Activated T-cell treated with anti-CD3 and anti-CD28 coated beads, Interleukin-2, amount 50 U/mL, for 24 hours (primary cell): ENCODE data around the gene CNST.
"Not testable (repeated sequence)": the region's sequence is repeated elsewhere in the genome, so short reads cannot be mapped to it uniquely, and the experiment has no call there.

Source experiments
- DNase-seq: peaks from one replicate; pipeline ENCODE4 v3.0.0-alpha.2; 2020
- H3K27ac Mint-ChIP-seq: 2 replicates; pipeline ENCODE4 v1.8.0; 2020; ENCODE audit warnings: mild to moderate bottlenecking, mixed read lengths
- H3K27me3 Mint-ChIP-seq: 2 replicates; pipeline ENCODE4 v1.8.0; 2020; ENCODE audit warnings: mixed read lengths
- H3K36me3 Mint-ChIP-seq: 2 replicates; pipeline ENCODE4 v1.8.0; 2020; ENCODE audit warnings: low read depth, mixed read lengths
- H3K4me1 Mint-ChIP-seq: 2 replicates; pipeline ENCODE4 v1.8.0; 2020; ENCODE audit warnings: low read depth, mixed read lengths
- H3K4me3 Mint-ChIP-seq: 2 replicates; pipeline ENCODE4 v1.8.0; 2020; ENCODE audit warnings: mild to moderate bottlenecking, moderate library complexity, mixed read lengths
- H3K9me3 Mint-ChIP-seq: 2 replicates; pipeline ENCODE4 v1.8.0; 2020; ENCODE audit warnings: mixed read lengths

Gene CNST

GRCh38 chr1:246608616-246609376, 42.5 kb downstream of the CNST start:
- peak; percentile 47 for DNase-seq
- peaks cover 37% of the 10 kb centered on the region for H3K36me3 Mint-ChIP-seq
- no peak overlapping the region for H3K4me3 Mint-ChIP-seq
- no peaks in the 10 kb centered on the region for H3K9me3 Mint-ChIP-seq
- H3K27ac Mint-ChIP-seq, result peak overlapping the region; percentile 78
- H3K27me3 Mint-ChIP-seq, result no peaks in the 10 kb centered on the region
- peaks cover 61% of the 10 kb centered on the region for H3K4me1 Mint-ChIP-seq

- no peaks in the 10 kb centered on the region for H3K27me3 Mint-ChIP-seq
- peaks cover 43% of the 10 kb centered on the region for H3K36me3 Mint-ChIP-seq
- no peaks in the 10 kb centered on the region for H3K9me3 Mint-ChIP-seq
- no peak overlapping the region for H3K4me3 Mint-ChIP-seq
- peaks cover 62% of the 10 kb centered on the region for H3K4me1 Mint-ChIP-seq
- no peak for DNase-seq
- H3K27ac Mint-ChIP-seq, result peak overlapping the region; percentile 78
Observed at GRCh38 chr1:246609632-246610031, 43.4 kb downstream of the CNST start.

GRCh38 chr1:246613096-246613758, 47.0 kb downstream of the CNST start:
- Mint-ChIP-seq H3K9me3 (no peaks in the 10 kb centered on the region), H3K27ac (peak overlapping the region; percentile 7), H3K4me1 (peaks cover 57% of the 10 kb centered on the region), H3K27me3 (no peaks in the 10 kb centered on the region), H3K4me3 (no peak overlapping the region), H3K36me3 (peaks cover 47% of the 10 kb centered on the region)
- DNase-seq, result no peak

GRCh38 chr1:246617156-246617555, 50.9 kb downstream of the CNST start:
- no peaks in the 10 kb centered on the region for H3K27me3 Mint-ChIP-seq
- peaks cover 51% of the 10 kb centered on the region for H3K36me3 Mint-ChIP-seq
- no peak overlapping the region for H3K4me3 Mint-ChIP-seq
- H3K9me3 Mint-ChIP-seq, result no peaks in the 10 kb centered on the region
- peaks cover 19% of the 10 kb centered on the region for H3K4me1 Mint-ChIP-seq
- H3K27ac Mint-ChIP-seq, result peak overlapping the region; percentile 22
- DNase-seq, result no peak

GRCh38 chr1:246617768-246618167, 51.5 kb downstream of the CNST start:
- Mint-ChIP-seq H3K27ac (no peak overlapping the region), H3K36me3 (peaks cover 55% of the 10 kb centered on the region)

GRCh38 chr1:246618240-246618808, 52.1 kb downstream of the CNST start:
- Mint-ChIP-seq H3K4me1 (peaks cover 11% of the 10 kb centered on the region), H3K9me3 (no peaks in the 10 kb centered on the region), H3K36me3 (peaks cover 55% of the 10 kb centered on the region), H3K27me3 (no peaks in the 10 kb centered on the region), H3K27ac (no peak overlapping the region), H3K4me3 (no peak overlapping the region)
- DNase-seq, result no peak

More at GRCh38 chr1:246617768-246618167, 51.5 kb downstream of the CNST start:
- DNase-seq, result no peak
- Mint-ChIP-seq H3K4me3 (no peak overlapping the region), H3K9me3 (no peaks in the 10 kb centered on the region), H3K4me1 (peaks cover 17% of the 10 kb centered on the region), H3K27me3 (no peaks in the 10 kb centered on the region)

- no peak for DNase-seq
Observed at GRCh38 chr1:246622035-246622652, 55.9 kb downstream of the CNST start.

GRCh38 chr1:246624091-246624490, 57.8 kb downstream of the CNST start:
- Mint-ChIP-seq H3K27me3 (no peaks in the 10 kb centered on the region), H3K36me3 (peaks cover 73% of the 10 kb centered on the region), H3K9me3 (no peaks in the 10 kb centered on the region), H3K4me3 (no peak overlapping the region), H3K27ac (no peak overlapping the region), H3K4me1 (peaks cover 4% of the 10 kb centered on the region)
- DNase-seq, result no peak

More at GRCh38 chr1:246622035-246622652, 55.9 kb downstream of the CNST start:
- Mint-ChIP-seq H3K27me3 (no peaks in the 10 kb centered on the region), H3K36me3 (peaks cover 71% of the 10 kb centered on the region), H3K4me1 (no peaks in the 10 kb centered on the region), H3K4me3 (no peak overlapping the region), H3K9me3 (no peaks in the 10 kb centered on the region), H3K27ac (peak overlapping the region; percentile 72)

- Mint-ChIP-seq H3K36me3 (peaks cover 73% of the 10 kb centered on the region), H3K4me1 (peaks cover 14% of the 10 kb centered on the region), H3K27ac (peak overlapping the region; percentile 82), H3K4me3 (no peak overlapping the region), H3K9me3 (no peaks in the 10 kb centered on the region), H3K27me3 (no peaks in the 10 kb centered on the region)
- no peak for DNase-seq
Observed at GRCh38 chr1:246629030-246629429, 62.8 kb downstream of the CNST start.

- no peak overlapping the region for H3K4me3 Mint-ChIP-seq
- peaks cover 66% of the 10 kb centered on the region for H3K36me3 Mint-ChIP-seq
- DNase-seq, result no peak
- peak overlapping the region; percentile 38 for H3K27ac Mint-ChIP-seq
- peaks cover 14% of the 10 kb centered on the region for H3K4me1 Mint-ChIP-seq
- no peaks in the 10 kb centered on the region for H3K9me3 Mint-ChIP-seq
- H3K27me3 Mint-ChIP-seq, result no peaks in the 10 kb centered on the region
Observed at GRCh38 chr1:246629976-246630375, 63.7 kb downstream of the CNST start.

- no peaks in the 10 kb centered on the region for H3K9me3 Mint-ChIP-seq
- peaks cover 55% of the 10 kb centered on the region for H3K36me3 Mint-ChIP-seq
- no peaks in the 10 kb centered on the region for H3K27me3 Mint-ChIP-seq
- H3K4me1 Mint-ChIP-seq, result peaks cover 14% of the 10 kb centered on the region
- DNase-seq, result no peak
- H3K27ac Mint-ChIP-seq, result no peak overlapping the region
- no peak overlapping the region for H3K4me3 Mint-ChIP-seq
Observed at GRCh38 chr1:246631426-246631825, 65.2 kb downstream of the CNST start.

GRCh38 chr1:246632281-246633168, 66.3 kb downstream of the CNST start:
- H3K36me3 Mint-ChIP-seq, result peaks cover 45% of the 10 kb centered on the region
- DNase-seq, result no peak
- H3K9me3 Mint-ChIP-seq, result no peaks in the 10 kb centered on the region
- no peaks in the 10 kb centered on the region for H3K27me3 Mint-ChIP-seq
- peak overlapping the region; percentile 23 for H3K27ac Mint-ChIP-seq
- H3K4me1 Mint-ChIP-seq, result peaks cover 14% of the 10 kb centered on the region
- no peak overlapping the region for H3K4me3 Mint-ChIP-seq

GRCh38 chr1:246634659-246635058, 68.4 kb downstream of the CNST start:
- H3K36me3 Mint-ChIP-seq, result peaks cover 31% of the 10 kb centered on the region
- not testable (repeated sequence) for H3K9me3 Mint-ChIP-seq, DNase-seq, H3K27ac Mint-ChIP-seq, H3K27me3 Mint-ChIP-seq, H3K4me3 Mint-ChIP-seq, H3K4me1 Mint-ChIP-seq
